Measurements from ENCODE around the gene DTD1. TPM values are rescaled to one million over a fixed set of nuclear protein-coding genes. Genes with fewer than 3 reads are reported as not detected.
"Not testable (repeated sequence)": the region's sequence is repeated elsewhere in the genome, so short reads cannot be mapped to it uniquely, and the experiment has no call there.

Gene DTD1
- total RNA-seq, 3 donors from 2014 or later: 10.9 to 18.1 (median 14.1) TPM

DNA sequence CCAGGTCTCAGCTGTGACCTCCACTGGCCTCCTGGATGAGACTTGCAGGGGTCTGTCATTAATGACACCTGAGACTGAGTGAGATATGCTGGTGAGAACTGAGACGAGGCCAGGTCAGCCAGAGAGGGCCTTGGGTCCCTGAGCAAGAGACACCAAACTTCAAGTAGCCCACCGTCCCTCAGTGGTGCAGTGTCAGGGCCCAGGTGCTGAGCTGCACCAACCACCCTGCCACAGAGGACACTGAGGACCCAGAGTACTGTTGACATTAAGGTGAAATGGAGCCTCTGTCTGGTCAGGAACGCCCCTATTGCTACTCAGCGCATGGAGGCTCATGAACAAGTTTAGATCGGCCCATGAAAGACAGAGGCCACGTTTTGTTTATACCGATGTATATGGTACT is 161.7 kb downstream of the DTD1 start:
- Histone ChIP-seq H3K36me3 (ENCODE audit: low read depth) (no peaks in the 10 kb centered on the region), H3K4me3 (no peak overlapping the region), H3K9me3 (no peaks in the 10 kb centered on the region), H3K4me1 (ENCODE audit: low read depth) (peaks cover 5% of the 10 kb centered on the region)
- intact Hi-C loops (cut with DNase I, micrococcal nuclease): no loop called here
- ATAC-seq: no peak
- no peak for DNase-seq
- TF ChIP-seq CTCF (IDR thresholded peaks at IDR 0.05): no peak

- no peak for TF ChIP-seq CTCF (IDR thresholded peaks at IDR 0.05)
Observed at GRCh38 chr20:18750735-18751134, 162.9 kb downstream of the DTD1 start.

DNA sequence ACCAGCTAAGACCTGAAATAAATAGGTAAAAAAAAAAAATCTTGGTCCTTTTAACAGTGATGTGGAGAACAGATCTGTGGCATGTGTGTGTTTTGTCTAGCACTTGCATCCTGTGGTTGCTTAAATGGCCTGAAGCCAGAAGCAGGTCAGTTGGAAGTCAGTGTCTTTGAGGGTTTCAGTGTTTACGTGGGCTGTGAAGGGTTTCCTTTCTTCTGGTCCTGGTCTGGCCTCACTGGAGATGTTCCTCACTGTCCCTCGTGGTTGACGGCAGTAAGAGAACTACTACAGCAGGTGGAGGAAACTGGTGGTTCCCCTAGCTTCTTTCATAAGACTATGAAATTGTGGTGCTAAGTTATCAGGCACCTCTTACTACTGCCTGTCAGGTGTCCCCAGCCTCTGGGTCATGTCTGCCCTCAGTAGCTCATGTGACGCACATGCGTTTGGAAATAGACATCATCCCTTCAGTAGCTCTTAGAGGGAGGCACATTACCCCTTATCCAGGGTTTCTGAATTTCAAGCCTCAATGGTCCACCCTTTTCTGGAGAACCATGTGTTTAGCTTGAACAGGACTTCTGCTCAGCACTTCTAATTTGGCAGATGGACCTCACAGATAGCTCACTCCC is 166.3 kb downstream of the DTD1 start:
- no peak for DNase-seq
- intact Hi-C loops (cut with DNase I, micrococcal nuclease): no loop called here

More at GRCh38 chr20:18750735-18751134, 162.9 kb downstream of the DTD1 start:
- Histone ChIP-seq H3K4me1 (ENCODE audit: low read depth) (peaks cover 5% of the 10 kb centered on the region), H3K4me3 (no peak overlapping the region), H3K36me3 (ENCODE audit: low read depth) (no peaks in the 10 kb centered on the region), H3K9me3 (no peaks in the 10 kb centered on the region)
- intact Hi-C loops (cut with DNase I, micrococcal nuclease): no loop called here
- no peak for ATAC-seq
- no peak for DNase-seq

GRCh38 chr20:18754653-18755045 is 166.8 kb downstream of the DTD1 start:
- intact Hi-C loops (cut with DNase I, micrococcal nuclease): no loop called here
- Histone ChIP-seq H3K36me3 (ENCODE audit: low read depth) (no peaks in the 10 kb centered on the region), H3K4me3 (no peak overlapping the region), H3K4me1 (ENCODE audit: low read depth) (peaks cover 5% of the 10 kb centered on the region), H3K9me3 (no peaks in the 10 kb centered on the region)
- no peak for ATAC-seq
- no peak for TF ChIP-seq CTCF (IDR thresholded peaks at IDR 0.05)
- no peak for DNase-seq

More for the DNA sequence above, 166.3 kb downstream of the DTD1 start:
- H3K36me3 ChIP-seq (ENCODE audit: low read depth): no peaks in the 10 kb centered on the region
- no peaks in the 10 kb centered on the region for H3K9me3 ChIP-seq
- peaks cover 5% of the 10 kb centered on the region for H3K4me1 ChIP-seq (ENCODE audit: low read depth)
- no peak for TF ChIP-seq CTCF (IDR thresholded peaks at IDR 0.05)
- peak; percentile 38 for ATAC-seq
- no peak overlapping the region for H3K4me3 ChIP-seq

DNA sequence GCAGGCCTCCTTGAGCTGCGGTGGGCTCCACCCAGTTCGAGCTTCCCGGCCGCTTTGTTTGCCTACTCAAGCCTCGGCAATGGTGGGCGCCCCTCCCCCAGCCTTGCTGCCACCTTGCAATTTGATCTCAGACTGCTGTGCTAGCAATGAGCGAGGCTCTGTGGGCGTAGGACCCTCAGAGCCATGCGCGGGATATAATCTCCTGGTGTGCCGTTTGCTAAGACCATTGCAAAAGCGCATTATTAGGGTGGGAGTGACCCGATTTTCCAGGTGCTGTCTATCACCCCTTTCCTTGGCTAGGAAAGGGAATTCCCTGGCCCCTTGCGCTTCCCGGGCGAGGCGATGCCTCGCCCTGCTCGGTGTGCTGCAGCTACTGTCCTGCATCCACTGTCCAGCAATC is 173.0 kb downstream of the DTD1 start:
- DNase-seq; ATAC-seq; H3K36me3 ChIP-seq (ENCODE audit: low read depth); H3K4me3 ChIP-seq; intact Hi-C loops (cut with DNase I, micrococcal nuclease); H3K9me3 ChIP-seq; H3K4me1 ChIP-seq (ENCODE audit: low read depth): not testable (repeated sequence)

DNA sequence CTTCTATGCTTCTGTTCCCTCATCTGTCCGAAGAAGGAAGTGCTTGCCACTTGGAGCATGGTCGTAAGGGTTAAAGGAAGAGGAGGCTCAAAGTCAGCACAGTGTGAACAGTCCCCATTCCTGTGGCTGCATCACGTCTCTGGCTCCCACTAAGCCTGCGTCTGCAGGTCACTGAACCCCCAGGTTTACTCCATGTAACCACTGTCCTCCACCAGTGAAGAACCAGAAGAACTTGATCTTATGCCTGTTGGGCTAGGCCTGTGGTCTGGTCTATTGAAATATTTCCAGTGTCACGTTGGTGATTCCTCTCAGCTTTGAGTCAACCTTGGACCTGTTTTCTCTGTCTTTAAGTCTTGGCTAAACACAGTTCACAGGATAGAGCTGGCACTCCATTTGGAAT is 179.8 kb downstream of the DTD1 start:
- no peak for TF ChIP-seq CTCF (IDR thresholded peaks at IDR 0.05)
- no peak for DNase-seq
- ATAC-seq: no peak
- no peaks in the 10 kb centered on the region for H3K9me3 ChIP-seq
- intact Hi-C loops (cut with DNase I, micrococcal nuclease): no loop called here
- no peaks in the 10 kb centered on the region for H3K4me1 ChIP-seq (ENCODE audit: low read depth)
- H3K36me3 ChIP-seq (ENCODE audit: low read depth): no peaks in the 10 kb centered on the region
- H3K4me3 ChIP-seq: no peak overlapping the region

Data from mucosa of descending colon (tissue), 3 donors.